K562 (cell line): ENCODE data around the gene MAD2L1BP. TPM values are rescaled to one million over a fixed set of nuclear protein-coding genes. Genes with fewer than 3 reads are reported as not detected.

Experiments used
- DEAF1 ChIP-seq: fragments of 450-650 bp; formaldehyde crosslinking; IDR thresholded peaks from 2 replicates; pipeline ENCODE4 v1.4.0; 2020; ENCODE audit warnings: mild to moderate bottlenecking, moderate library complexity
- ID3 ChIP-seq, 2 experiments: fragments of 250-450 bp in 1 of 2; fragments of 450-650 bp in 1 of 2; sonication (Bioruptor Pico) in 1 of 2; IDR thresholded peaks; 2 replicates each; pipeline versions ENCODE4 v1.6.1 to v1.8.0; 2016 to 2021; ENCODE audit warnings: mild to moderate bottlenecking in 2 of 2, moderate library complexity in 2 of 2, missing compliant biosample characterization in 1 of 2, missing genetic modification characterization in 1 of 2
- ILK ChIP-seq: fragments of 450-650 bp; IDR thresholded peaks from 2 replicates; pipeline ENCODE4 v1.6.1; 2016; ENCODE audit warnings: missing genetic modification characterization, low read depth, mild to moderate bottlenecking, missing compliant biosample characterization, moderate library complexity, borderline replicate concordance
- KLF6 ChIP-seq: fragments of 250-450 bp; sonication (Bioruptor Pico); IDR thresholded peaks from 2 replicates; pipeline ENCODE4 v1.4.0; 2020; ENCODE audit warnings: mild to moderate bottlenecking, moderate library complexity, borderline replicate concordance
- L3MBTL2 ChIP-seq: fragments of 450-650 bp; IDR thresholded peaks from 2 replicates; pipeline ENCODE4 v1.6.1; 2016; ENCODE audit warnings: mild to moderate bottlenecking, moderate library complexity
- MTA3 ChIP-seq: fragments of 450-650 bp; formaldehyde crosslinking; IDR thresholded peaks from 2 replicates; pipeline ENCODE4 v1.6.1; 2017; ENCODE audit warnings: mild to moderate bottlenecking, borderline replicate concordance
- OTX1 ChIP-seq: fragments of 450-650 bp; formaldehyde crosslinking; IDR thresholded peaks from 2 replicates; pipeline ENCODE4 v1.4.0; 2022; ENCODE audit warnings: mild to moderate bottlenecking
- POLR2G ChIP-seq: fragments of 200-400 bp; formaldehyde crosslinking; IDR thresholded peaks from 2 replicates; pipeline ENCODE4 v1.6.1; 2017; ENCODE audit warnings: low read depth, mild to moderate bottlenecking, antibody characterized with exemption, low read length, moderate library complexity
- SMAD4 ChIP-seq: fragments of 250-450 bp; sonication (Bioruptor Pico); conservative IDR thresholded peaks from 2 replicates; pipeline ENCODE4 v1.8.0; 2021; ENCODE audit warnings: inconsistent platforms, mild to moderate bottlenecking, moderate library complexity
- TEAD4 ChIP-seq, 2 experiments: sonication (generic) in 1 of 2; formaldehyde crosslinking in 1 of 2; IDR thresholded peaks; 2 replicates each; pipeline versions ENCODE4 v1.6.1 to v1.8.0; 2012 to 2022; ENCODE audit warnings: borderline replicate concordance in 1 of 2, inconsistent platforms in 1 of 2, low read length in 1 of 2, mild to moderate bottlenecking in 1 of 2, missing genetic modification reagents in 1 of 2
- XRCC5 ChIP-seq: fragments of 200-400 bp; formaldehyde crosslinking; IDR thresholded peaks from 2 replicates; pipeline ENCODE4 v1.6.1; 2017; ENCODE audit warnings: low read depth, mild to moderate bottlenecking, low read length
- ZBTB9 ChIP-seq: fragments of 450-650 bp; formaldehyde crosslinking; IDR thresholded peaks from 2 replicates; pipeline ENCODE4 v1.4.0; 2020; ENCODE audit warnings: mild to moderate bottlenecking, moderate library complexity
- ZNF780A ChIP-seq: fragments of 250-450 bp; sonication (Bioruptor Pico); IDR thresholded peaks from 2 replicates; pipeline ENCODE4 v1.5.0; 2021; ENCODE audit warnings: mild to moderate bottlenecking
- polyA plus RNA-seq, 8 experiments: library from polyadenylated mRNA; depleted of rRNA in 4 of 8; stranded (reverse) in 5 of 8; unstranded in 3 of 8; fragments of >200 nt; fragmentation: Nextera tagmentation in 2 of 8; fragmentation: Illumina TruSeq in 1 of 8; extraction: Ambion mirVana in 2 of 8; extraction: Trizol in 1 of 8; gene quantifications; 2 replicates each; pipeline versions ENCODE4 v1.2.1 to v1.2.3, GENCODE V29; 2011 to 2014; ENCODE audit warnings: inconsistent platforms in 1 of 8, missing spikeins in 1 of 8
- total RNA-seq, 7 experiments: library from RNA; depleted of rRNA in 6 of 7; stranded (reverse); fragments of >200 nt in 6 of 7; fragmentation: Illumina TruSeq in 2 of 7; extraction: Trizol in 2 of 7; gene quantifications; 2 replicates each; pipeline versions ENCODE4 v1.2.1 to v1.2.3, GENCODE V29; 2011 to 2021; ENCODE audit warnings: low replicate concordance in 1 of 7
- TF ChIP-seq, protein P1 (sequence below), 2 experiments: fragments of 150-350 bp in 1 of 2; IDR thresholded peaks; 2 replicates each; pipeline ENCODE4 v1.6.1; 2012 to 2016; ENCODE audit warnings: low read depth in 2 of 2, low read length in 2 of 2, mild to moderate bottlenecking in 1 of 2, moderate library complexity in 1 of 2
- TF ChIP-seq, protein P2 (sequence below): fragments of 450-650 bp; formaldehyde crosslinking; conservative IDR thresholded peaks from 2 replicates; pipeline ENCODE4 v1.4.0; 2022; ENCODE audit warnings: mild to moderate bottlenecking, missing genetic modification characterization

MAD2L1BP gene
- total and polyA plus RNA-seq, 9 of the 15 experiments (the other 6 are each of a cell fraction or from before 2014, with no cell fraction given): 69.7 to 321 (median 111) TPM

GRCh38 chr6:43667245-43668150, 31.9 kb downstream of the MAD2L1BP start (continued):
- TF ChIP-seq DEAF1 (CRISPR knock-in tag) (peak; percentile 91), XRCC5 (peak; percentile 75; the same call in 1 of the 2 replicates), SMAD4 (CRISPR knock-in tag) (0 out of 2 replicates have a peak, but pooled peaks have one; percentile 30), ZNF780A (CRISPR knock-in tag) (no peak), ZBTB9 (CRISPR knock-in tag) (peak; percentile 86), L3MBTL2 (peak; percentile 33), TEAD4 (IDR thresholded peaks at IDR 0.05; ENCODE audit: low read length) (0 out of 2 replicates have a peak, but pooled peaks have one; percentile 25), TEAD4 (CRISPR knock-in tag; IDR thresholded peaks at IDR 0.05; ENCODE audit: borderline replicate concordance) (no peak), OTX1 (CRISPR knock-in tag) (peak; percentile 84; the same call in 1 of the 2 replicates), POLR2G (peak; percentile 83), KLF6 (0 out of 2 replicates have a peak, but pooled peaks have one; percentile 47), ID3 (CRISPR knock-in tag; IDR thresholded peaks at IDR 0.05) (no peak), ID3 (tag; IDR thresholded peaks at IDR 0.05) (0 out of 2 replicates have a peak, but pooled peaks have one; percentile 31), MTA3 (peak; percentile 57; the same call in 1 of the 2 replicates), ILK (no peak)
- TF ChIP-seq, protein P1, sequence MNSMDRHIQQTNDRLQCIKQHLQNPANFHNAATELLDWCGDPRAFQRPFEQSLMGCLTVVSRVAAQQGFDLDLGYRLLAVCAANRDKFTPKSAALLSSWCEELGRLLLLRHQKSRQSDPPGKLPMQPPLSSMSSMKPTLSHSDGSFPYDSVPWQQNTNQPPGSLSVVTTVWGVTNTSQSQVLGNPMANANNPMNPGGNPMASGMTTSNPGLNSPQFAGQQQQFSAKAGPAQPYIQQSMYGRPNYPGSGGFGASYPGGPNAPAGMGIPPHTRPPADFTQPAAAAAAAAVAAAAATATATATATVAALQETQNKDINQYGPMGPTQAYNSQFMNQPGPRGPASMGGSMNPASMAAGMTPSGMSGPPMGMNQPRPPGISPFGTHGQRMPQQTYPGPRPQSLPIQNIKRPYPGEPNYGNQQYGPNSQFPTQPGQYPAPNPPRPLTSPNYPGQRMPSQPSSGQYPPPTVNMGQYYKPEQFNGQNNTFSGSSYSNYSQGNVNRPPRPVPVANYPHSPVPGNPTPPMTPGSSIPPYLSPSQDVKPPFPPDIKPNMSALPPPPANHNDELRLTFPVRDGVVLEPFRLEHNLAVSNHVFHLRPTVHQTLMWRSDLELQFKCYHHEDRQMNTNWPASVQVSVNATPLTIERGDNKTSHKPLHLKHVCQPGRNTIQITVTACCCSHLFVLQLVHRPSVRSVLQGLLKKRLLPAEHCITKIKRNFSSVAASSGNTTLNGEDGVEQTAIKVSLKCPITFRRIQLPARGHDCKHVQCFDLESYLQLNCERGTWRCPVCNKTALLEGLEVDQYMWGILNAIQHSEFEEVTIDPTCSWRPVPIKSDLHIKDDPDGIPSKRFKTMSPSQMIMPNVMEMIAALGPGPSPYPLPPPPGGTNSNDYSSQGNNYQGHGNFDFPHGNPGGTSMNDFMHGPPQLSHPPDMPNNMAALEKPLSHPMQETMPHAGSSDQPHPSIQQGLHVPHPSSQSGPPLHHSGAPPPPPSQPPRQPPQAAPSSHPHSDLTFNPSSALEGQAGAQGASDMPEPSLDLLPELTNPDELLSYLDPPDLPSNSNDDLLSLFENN (IDR thresholded peaks at IDR 0.05; ENCODE audit: low read depth in 2 of 2, low read length in 2 of 2): no peak
- TF ChIP-seq, protein P2, sequence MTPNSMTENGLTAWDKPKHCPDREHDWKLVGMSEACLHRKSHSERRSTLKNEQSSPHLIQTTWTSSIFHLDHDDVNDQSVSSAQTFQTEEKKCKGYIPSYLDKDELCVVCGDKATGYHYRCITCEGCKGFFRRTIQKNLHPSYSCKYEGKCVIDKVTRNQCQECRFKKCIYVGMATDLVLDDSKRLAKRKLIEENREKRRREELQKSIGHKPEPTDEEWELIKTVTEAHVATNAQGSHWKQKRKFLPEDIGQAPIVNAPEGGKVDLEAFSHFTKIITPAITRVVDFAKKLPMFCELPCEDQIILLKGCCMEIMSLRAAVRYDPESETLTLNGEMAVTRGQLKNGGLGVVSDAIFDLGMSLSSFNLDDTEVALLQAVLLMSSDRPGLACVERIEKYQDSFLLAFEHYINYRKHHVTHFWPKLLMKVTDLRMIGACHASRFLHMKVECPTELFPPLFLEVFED (CRISPR knock-in tag): peak; percentile 58; the same call in 1 of the 2 replicates
